ENCODE results near the gene LOXL1.

DNA sequence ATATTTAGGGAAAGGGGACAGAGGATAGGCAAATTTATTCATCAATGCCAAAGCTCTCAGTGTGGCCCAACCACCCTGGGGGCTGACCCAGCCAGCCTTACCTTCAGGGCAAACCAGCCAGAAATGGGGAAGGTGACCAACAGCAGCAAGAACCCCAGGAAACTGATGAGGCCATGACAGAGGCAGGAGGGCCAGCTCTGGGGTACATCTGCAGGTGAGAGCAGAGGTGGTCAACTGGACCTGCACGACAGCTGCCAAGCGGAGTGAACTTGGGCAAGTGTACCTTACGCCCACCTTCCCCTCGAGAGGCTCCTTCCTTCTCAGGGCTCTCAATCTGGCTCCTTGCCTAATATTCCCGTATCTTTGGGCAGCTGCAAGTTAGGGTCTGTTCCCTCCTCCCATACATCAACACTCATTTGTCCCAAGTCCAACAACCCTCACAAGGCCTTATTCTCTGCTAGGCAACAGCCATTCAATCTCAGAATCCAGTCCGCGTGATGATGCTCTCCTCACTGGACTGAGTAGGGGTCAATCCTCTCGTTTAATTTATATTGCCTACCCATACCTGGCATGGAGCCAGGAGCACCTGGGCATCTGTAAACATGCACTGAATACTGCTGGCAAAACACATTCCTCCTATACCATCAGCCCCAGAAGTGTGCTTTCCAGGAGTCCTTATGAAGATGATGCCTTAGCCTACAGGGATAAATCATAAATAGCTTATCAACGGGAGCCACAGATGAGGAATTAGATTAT is 64.2 kb downstream of the LOXL1 start:
- TF ChIP-seq, protein P1, sequence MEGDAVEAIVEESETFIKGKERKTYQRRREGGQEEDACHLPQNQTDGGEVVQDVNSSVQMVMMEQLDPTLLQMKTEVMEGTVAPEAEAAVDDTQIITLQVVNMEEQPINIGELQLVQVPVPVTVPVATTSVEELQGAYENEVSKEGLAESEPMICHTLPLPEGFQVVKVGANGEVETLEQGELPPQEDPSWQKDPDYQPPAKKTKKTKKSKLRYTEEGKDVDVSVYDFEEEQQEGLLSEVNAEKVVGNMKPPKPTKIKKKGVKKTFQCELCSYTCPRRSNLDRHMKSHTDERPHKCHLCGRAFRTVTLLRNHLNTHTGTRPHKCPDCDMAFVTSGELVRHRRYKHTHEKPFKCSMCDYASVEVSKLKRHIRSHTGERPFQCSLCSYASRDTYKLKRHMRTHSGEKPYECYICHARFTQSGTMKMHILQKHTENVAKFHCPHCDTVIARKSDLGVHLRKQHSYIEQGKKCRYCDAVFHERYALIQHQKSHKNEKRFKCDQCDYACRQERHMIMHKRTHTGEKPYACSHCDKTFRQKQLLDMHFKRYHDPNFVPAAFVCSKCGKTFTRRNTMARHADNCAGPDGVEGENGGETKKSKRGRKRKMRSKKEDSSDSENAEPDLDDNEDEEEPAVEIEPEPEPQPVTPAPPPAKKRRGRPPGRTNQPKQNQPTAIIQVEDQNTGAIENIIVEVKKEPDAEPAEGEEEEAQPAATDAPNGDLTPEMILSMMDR (IDR thresholded peaks at IDR 0.05; ENCODE audit: borderline replicate concordance, extremely low read depth, low read length, poor library complexity, severe bottlenecking) = no peak
- no peak for TF ChIP-seq EZH2 (IDR thresholded peaks at IDR 0.05; ENCODE audit: borderline replicate concordance, low read depth, low read length, severe bottlenecking)
